SU-DHL-6 (cell line): ENCODE measurements around the gene CFAP43.

Experiments
- H2AFZ ChIP-seq: fragments of 200-600 bp; sonication (generic); 2 replicates; pipeline ENCODE4 v1.6.1; 2014; ENCODE audit warnings: low read depth, mild to moderate bottlenecking, moderate library complexity, mixed read lengths, antibody characterized with exemption, low read length; ENCODE audit not compliant: severe bottlenecking
- H3F3A ChIP-seq: fragments of 200-600 bp; shearing (Covaris generic); 2 replicates; pipeline ENCODE4 v1.6.0; 2016; ENCODE audit warnings: antibody characterized with exemption, mild to moderate bottlenecking; ENCODE audit not compliant: insufficient read depth
- H3K27ac ChIP-seq: fragments of 200-600 bp; sonication (generic); 2 replicates; pipeline ENCODE4 v1.5.1; 2016; ENCODE audit warnings: low read depth, mild to moderate bottlenecking, low read length, moderate library complexity, mixed read lengths
- H3K27me3 ChIP-seq: fragments of 200-600 bp; sonication (generic), shearing (Covaris generic); 2 replicates; pipeline ENCODE4 v1.6.0; 2014; ENCODE audit warnings: mild to moderate bottlenecking, low read length
- H3K36me3 ChIP-seq: fragments of 200-600 bp; sonication (generic); 2 replicates; pipeline ENCODE4 v1.6.1; 2014; ENCODE audit warnings: mild to moderate bottlenecking, low read length, mixed read lengths
- H3K4me2 ChIP-seq: fragments of 300-600, 200-600 bp; shearing (Covaris generic), sonication (generic); 2 replicates; pipeline ENCODE4 v1.6.0; 2014; ENCODE audit warnings: low read length, low read depth, mild to moderate bottlenecking; ENCODE audit not compliant: poor library complexity, severe bottlenecking
- H3K4me3 ChIP-seq: fragments of 200-600 bp; sonication (generic); 2 replicates; pipeline ENCODE4 v1.5.1; 2014; ENCODE audit warnings: antibody characterized with exemption, low read length, mild to moderate bottlenecking, mixed read lengths; ENCODE audit not compliant: insufficient read depth, poor library complexity, severe bottlenecking
- H3K79me2 ChIP-seq: fragments of 200-600 bp; sonication (generic); 2 replicates; pipeline ENCODE4 v1.6.1; 2014; ENCODE audit warnings: mild to moderate bottlenecking, low read length, moderate library complexity; ENCODE audit not compliant: insufficient read depth
- H3K9ac ChIP-seq: fragments of 200-600 bp; sonication (generic); 2 replicates; pipeline ENCODE4 v1.7.0; 2014; ENCODE audit warnings: mild to moderate bottlenecking, low read length
- H3K9me2 ChIP-seq: fragments of 200-600 bp; sonication (generic); replicated peaks from 2 replicates; pipeline ENCODE4 v1.6.1; 2014; ENCODE audit warnings: low read length; ENCODE audit not compliant: insufficient read depth
- H3K9me3 ChIP-seq: fragments of 200-600 bp; sonication (generic); 2 replicates; pipeline ENCODE4 v1.6.1; 2014; ENCODE audit warnings: low read length, mixed read lengths; ENCODE audit not compliant: insufficient read depth
- H4K20me1 ChIP-seq: fragments of 200-600 bp; sonication (generic); 2 replicates; pipeline ENCODE4 v1.6.1; 2014; ENCODE audit warnings: low read depth, mild to moderate bottlenecking, antibody characterized with exemption, low read length, moderate library complexity, mixed read lengths
- EZH2phosphoT487 ChIP-seq: fragments of 200-600 bp; sonication (generic), shearing (Covaris generic); conservative IDR thresholded peaks from 2 replicates; pipeline ENCODE4 v1.6.1; 2018; ENCODE audit warnings: mild to moderate bottlenecking, antibody characterized with exemption, low read length, moderate library complexity, mixed read lengths
- TF ChIP-seq, protein P1 (sequence below): fragments of 200-600 bp; sonication (generic); IDR thresholded peaks from one replicate; pipeline ENCODE4 v1.5.1; 2017; ENCODE audit warnings: antibody characterized with exemption, mild to moderate bottlenecking, low read length, moderate library complexity; ENCODE audit not compliant: insufficient read depth, poor library complexity, severe bottlenecking

Gene CFAP43

DNA sequence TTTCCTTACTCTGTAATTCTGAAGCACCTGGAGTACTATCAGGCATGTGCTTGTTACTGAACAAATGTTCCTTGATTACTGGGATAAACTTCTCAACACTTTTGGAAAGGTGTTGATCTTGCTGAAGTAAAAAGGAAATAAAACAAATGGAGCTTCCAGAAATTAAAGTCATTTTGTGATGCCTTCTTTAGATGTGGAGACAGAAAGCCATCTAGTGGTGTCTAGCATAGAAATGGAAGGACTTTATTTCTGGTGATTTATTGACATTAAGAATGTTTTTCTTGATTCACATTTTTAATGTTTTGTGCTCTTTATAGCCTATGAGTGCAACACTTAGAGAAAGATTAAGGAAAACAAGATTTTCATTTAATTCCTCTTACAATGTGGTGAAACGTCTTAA lies 108.8 kb downstream of the CFAP43 start:
- Histone ChIP-seq H3K4me2 (peak overlapping the region; percentile 79), H4K20me1 (no peaks in the 10 kb centered on the region)

DNA sequence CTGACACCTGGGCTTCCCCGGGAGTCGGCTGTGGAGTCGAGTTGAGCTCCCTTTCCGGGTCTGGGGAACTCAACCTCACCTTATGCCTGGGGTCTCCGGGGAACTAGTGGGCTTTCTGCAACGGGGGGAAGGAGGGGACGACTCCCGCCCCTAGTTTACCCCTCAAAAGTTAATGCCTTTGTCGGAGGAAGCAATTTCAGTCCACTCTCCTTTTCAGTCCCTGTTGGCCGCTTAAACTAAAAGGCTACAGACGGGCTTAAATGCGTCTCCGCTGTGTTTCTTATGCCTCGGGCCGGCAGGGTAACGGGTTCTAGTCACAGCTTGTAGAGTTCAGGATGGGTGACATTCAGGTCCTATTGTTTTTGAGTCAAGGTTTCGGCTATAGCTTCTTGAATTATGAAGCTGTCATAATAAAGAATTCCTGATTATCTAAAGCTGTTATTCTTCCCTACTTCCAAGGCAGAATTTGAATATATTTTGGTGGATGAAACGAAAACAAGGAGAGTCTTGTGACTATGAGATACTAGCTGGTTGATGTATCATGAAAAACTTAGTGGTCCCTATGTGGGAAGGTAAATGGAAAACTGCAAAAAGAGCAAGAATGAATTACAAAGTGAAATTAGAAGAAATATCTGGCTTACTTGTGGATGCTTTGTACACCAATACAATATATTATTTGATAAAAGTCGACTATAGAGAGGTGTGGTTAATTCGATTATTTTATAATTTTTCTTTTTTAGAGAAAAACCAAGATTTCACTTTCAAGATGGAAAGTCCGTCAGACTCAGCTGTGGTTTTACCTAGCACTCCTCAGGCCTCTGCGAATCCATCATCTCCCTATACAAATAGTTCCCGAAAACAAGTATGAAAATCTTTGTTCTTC lies 109.7 kb downstream of the CFAP43 start:
- H3K27ac ChIP-seq: peak overlapping the region; percentile 71
- no peaks in the 10 kb centered on the region; the same call in none of the 2 replicates for H3K79me2 ChIP-seq
- H2AFZ ChIP-seq: peak overlapping the region; percentile 66
- peak overlapping the region; percentile 79 for H3K4me2 ChIP-seq
- H3K4me3 ChIP-seq: peak overlapping the region; percentile 84
- no peaks in the 10 kb centered on the region for H3K9me3 ChIP-seq
- no peaks in the 10 kb centered on the region for H4K20me1 ChIP-seq
- H3F3A ChIP-seq: peaks cover 10% of the 10 kb centered on the region; the same call in 1 of the 2 replicates
- H3K27me3 ChIP-seq: no peaks in the 10 kb centered on the region
- H3K9ac ChIP-seq: peak overlapping the region; percentile 85
- H3K9me2 ChIP-seq: no peaks in the 10 kb centered on the region
- no peaks in the 10 kb centered on the region for H3K36me3 ChIP-seq
- TF ChIP-seq EZH2phosphoT487: no peak
- TF ChIP-seq, protein P1, sequence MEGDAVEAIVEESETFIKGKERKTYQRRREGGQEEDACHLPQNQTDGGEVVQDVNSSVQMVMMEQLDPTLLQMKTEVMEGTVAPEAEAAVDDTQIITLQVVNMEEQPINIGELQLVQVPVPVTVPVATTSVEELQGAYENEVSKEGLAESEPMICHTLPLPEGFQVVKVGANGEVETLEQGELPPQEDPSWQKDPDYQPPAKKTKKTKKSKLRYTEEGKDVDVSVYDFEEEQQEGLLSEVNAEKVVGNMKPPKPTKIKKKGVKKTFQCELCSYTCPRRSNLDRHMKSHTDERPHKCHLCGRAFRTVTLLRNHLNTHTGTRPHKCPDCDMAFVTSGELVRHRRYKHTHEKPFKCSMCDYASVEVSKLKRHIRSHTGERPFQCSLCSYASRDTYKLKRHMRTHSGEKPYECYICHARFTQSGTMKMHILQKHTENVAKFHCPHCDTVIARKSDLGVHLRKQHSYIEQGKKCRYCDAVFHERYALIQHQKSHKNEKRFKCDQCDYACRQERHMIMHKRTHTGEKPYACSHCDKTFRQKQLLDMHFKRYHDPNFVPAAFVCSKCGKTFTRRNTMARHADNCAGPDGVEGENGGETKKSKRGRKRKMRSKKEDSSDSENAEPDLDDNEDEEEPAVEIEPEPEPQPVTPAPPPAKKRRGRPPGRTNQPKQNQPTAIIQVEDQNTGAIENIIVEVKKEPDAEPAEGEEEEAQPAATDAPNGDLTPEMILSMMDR: no peak

More for the DNA sequence above, 108.8 kb downstream of the CFAP43 start:
- no peaks in the 10 kb centered on the region; the same call in none of the 2 replicates for H3K79me2 ChIP-seq
- H3F3A ChIP-seq: peaks cover 10% of the 10 kb centered on the region; the same call in 1 of the 2 replicates
- no peaks in the 10 kb centered on the region for H3K9me3 ChIP-seq
- H3K9me2 ChIP-seq: no peaks in the 10 kb centered on the region
- no peak overlapping the region for H2AFZ ChIP-seq
- H3K9ac ChIP-seq: peak overlapping the region; percentile 85
- TF ChIP-seq, protein P1: peak; percentile 32
- TF ChIP-seq EZH2phosphoT487: no peak
- H3K36me3 ChIP-seq: no peaks in the 10 kb centered on the region
- no peaks in the 10 kb centered on the region for H3K27me3 ChIP-seq
- peak overlapping the region; percentile 71; the same call in 1 of the 2 replicates for H3K27ac ChIP-seq
- peak overlapping the region; percentile 84 for H3K4me3 ChIP-seq

DNA sequence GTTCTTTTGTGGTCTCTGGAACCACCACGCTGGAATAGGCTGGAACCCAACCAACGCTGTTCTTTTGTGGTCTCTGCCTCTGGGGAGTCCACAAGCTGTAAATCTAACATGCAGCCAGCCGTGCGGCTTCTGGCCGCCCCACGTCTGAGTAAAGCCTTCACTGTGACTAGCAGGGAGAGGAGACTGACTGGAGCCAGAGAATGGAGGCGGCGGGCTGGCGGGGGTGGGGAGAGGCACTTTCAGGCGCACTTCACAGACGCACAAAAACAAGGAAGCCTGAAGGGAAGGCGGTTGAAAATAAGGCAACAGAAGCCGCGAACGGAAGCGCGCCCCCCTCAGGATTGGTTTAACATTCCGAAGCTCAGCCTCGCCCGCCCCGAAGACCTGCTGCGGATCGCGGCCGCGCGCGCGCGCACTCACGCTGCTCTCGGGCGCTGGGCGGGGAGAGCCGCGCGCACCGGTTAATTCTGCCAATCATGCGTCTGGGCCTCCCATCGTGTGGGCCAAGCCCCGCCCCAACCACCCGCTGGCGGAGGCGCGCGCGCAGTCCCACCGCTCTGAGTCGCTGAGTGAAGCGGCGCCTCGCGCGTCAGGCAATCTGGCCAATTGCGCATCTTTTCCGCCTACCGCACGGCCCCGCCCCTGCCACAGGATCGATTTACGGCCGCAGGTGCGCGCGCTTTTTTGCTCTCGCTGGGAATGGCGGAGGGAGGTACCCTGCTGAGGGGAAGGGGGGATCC lies 110.5 kb downstream of the CFAP43 start, which contains the start of gene SFR1:
SFR1 (plus strand) TSS at position 687 of the 740 bp plus-strand sequence; CDS start at position 700, 13 bp downstream.
- H3K4me2 ChIP-seq: peak within 1 kb of the TSS; percentile 86
- no peaks in the 10 kb centered on the region for H3K27me3 ChIP-seq
- H2AFZ ChIP-seq: peak within 1 kb of the TSS; percentile 97
- H3K4me3 ChIP-seq: peak within 1 kb of the TSS; percentile 84
- no peaks in the 10 kb centered on the region for H3K36me3 ChIP-seq
- H3K27ac ChIP-seq: peak within 1 kb of the TSS; percentile 71
- no peaks in the 10 kb centered on the region for H3K9me3 ChIP-seq
- no peak for TF ChIP-seq EZH2phosphoT487
- TF ChIP-seq, protein P1: peak; percentile 44
- H3F3A ChIP-seq: peaks cover 10% of the 10 kb centered on the region; the same call in 1 of the 2 replicates
- no peaks in the 10 kb centered on the region for H4K20me1 ChIP-seq
- H3K79me2 ChIP-seq: no peaks in the 10 kb centered on the region; the same call in none of the 2 replicates
- H3K9me2 ChIP-seq: no peaks in the 10 kb centered on the region
- peak within 1 kb of the TSS; percentile 85 for H3K9ac ChIP-seq
